Stimulated activated CD8-positive, alpha-beta memory T cell treated with anti-CD3 and anti-CD28 coated beads, Interleukin-15, amount 100 ng/mL, for 4 hours (primary cell): ENCODE measurements around the gene BMPR1A.

Source experiments
- DNase-seq, 2 donors: peaks; one replicate each; pipeline ENCODE4 v3.0.0-alpha.2; 2020; ENCODE audit warnings: low read depth in 2 of 2

The BMPR1A gene

GRCh38 chr10:86756511-86757112, at the start of gene BMPR1A:
BMPR1A (plus strand) TSS chr10:86756619; CDS start chr10:86876019, 119,400 bp downstream.
- DNase-seq = no peak

- no peak for DNase-seq
These were observed 49.4 kb upstream of the BMPR1A start for GRCh38 chr10:86706977-86707376.

GRCh38 chr10:86707505-86707904, 48.9 kb upstream of the BMPR1A start:
- DNase-seq = no peak

GRCh38 chr10:86708068-86708782, 48.2 kb upstream of the BMPR1A start:
- no peak for DNase-seq

GRCh38 chr10:86708783-86709380, 47.5 kb upstream of the BMPR1A start:
- no peak for DNase-seq

- no peak for DNase-seq
These were observed 46.8 kb upstream of the BMPR1A start for GRCh38 chr10:86709396-86710185.

GRCh38 chr10:86710987-86711512, 45.4 kb upstream of the BMPR1A start:
- peak; percentile 58 to 73 for DNase-seq

GRCh38 chr10:86711513-86712316, 44.7 kb upstream of the BMPR1A start:
- peak in 1 of 2 donors; percentile 11 for DNase-seq

GRCh38 chr10:86712317-86712707, 44.1 kb upstream of the BMPR1A start:
- DNase-seq = no peak

GRCh38 chr10:86715156-86715795, 41.1 kb upstream of the BMPR1A start:
- DNase-seq = no peak

GRCh38 chr10:86715836-86716235, 40.6 kb upstream of the BMPR1A start:
- no peak for DNase-seq

- DNase-seq = no peak
These were observed 40.0 kb upstream of the BMPR1A start for GRCh38 chr10:86716466-86716865.

GRCh38 chr10:86718556-86718955, 37.9 kb upstream of the BMPR1A start:
- no peak for DNase-seq

GRCh38 chr10:86721232-86721631, 35.2 kb upstream of the BMPR1A start:
- no peak for DNase-seq

- DNase-seq = no peak
These were observed 33.4 kb upstream of the BMPR1A start for GRCh38 chr10:86723009-86723408.

GRCh38 chr10:86724445-86724844, 32.0 kb upstream of the BMPR1A start:
- no peak for DNase-seq

GRCh38 chr10:86725980-86726676, 30.3 kb upstream of the BMPR1A start:
- no peak for DNase-seq

GRCh38 chr10:86726677-86726999, 29.8 kb upstream of the BMPR1A start:
- DNase-seq = no peak

- no peak for DNase-seq
These were observed 28.9 kb upstream of the BMPR1A start for GRCh38 chr10:86727470-86727869.

GRCh38 chr10:86728056-86728455, 28.4 kb upstream of the BMPR1A start:
- no peak for DNase-seq
